ENCODE data around the gene TMEM215.

TMEM215 gene

DNA sequence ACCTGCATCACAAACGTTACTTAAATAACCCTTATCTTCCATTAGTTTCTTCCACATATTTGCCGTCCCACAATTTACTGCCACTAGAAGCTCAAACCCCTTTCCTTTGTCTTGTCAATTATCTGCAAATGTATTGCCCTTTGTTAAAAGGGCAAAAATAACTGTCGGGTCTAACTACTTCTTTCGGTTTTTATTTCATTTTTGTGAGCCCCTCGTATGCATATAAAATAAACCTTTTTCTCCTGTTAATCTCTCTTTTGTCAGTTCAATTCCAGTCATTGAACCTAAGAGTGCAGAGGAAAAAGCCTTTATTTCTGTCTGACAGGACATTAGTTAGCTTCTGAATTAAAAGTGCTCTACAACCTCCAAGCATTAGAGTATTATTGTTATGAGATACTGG, 45.5 kb downstream of the TMEM215 start:
- H3K4me3 ChIP-seq (replicated peaks in 1 of 2; ENCODE audit: low read depth in 2 of 2, low read length in 2 of 2): no peak overlapping the region
- no peak for DNase-seq (ENCODE audit: low read depth in 2 of 2)
- TF ChIP-seq, protein P1, sequence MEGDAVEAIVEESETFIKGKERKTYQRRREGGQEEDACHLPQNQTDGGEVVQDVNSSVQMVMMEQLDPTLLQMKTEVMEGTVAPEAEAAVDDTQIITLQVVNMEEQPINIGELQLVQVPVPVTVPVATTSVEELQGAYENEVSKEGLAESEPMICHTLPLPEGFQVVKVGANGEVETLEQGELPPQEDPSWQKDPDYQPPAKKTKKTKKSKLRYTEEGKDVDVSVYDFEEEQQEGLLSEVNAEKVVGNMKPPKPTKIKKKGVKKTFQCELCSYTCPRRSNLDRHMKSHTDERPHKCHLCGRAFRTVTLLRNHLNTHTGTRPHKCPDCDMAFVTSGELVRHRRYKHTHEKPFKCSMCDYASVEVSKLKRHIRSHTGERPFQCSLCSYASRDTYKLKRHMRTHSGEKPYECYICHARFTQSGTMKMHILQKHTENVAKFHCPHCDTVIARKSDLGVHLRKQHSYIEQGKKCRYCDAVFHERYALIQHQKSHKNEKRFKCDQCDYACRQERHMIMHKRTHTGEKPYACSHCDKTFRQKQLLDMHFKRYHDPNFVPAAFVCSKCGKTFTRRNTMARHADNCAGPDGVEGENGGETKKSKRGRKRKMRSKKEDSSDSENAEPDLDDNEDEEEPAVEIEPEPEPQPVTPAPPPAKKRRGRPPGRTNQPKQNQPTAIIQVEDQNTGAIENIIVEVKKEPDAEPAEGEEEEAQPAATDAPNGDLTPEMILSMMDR (IDR thresholded peaks at IDR 0.05; ENCODE audit: low read depth, low read length): no peak

DNA sequence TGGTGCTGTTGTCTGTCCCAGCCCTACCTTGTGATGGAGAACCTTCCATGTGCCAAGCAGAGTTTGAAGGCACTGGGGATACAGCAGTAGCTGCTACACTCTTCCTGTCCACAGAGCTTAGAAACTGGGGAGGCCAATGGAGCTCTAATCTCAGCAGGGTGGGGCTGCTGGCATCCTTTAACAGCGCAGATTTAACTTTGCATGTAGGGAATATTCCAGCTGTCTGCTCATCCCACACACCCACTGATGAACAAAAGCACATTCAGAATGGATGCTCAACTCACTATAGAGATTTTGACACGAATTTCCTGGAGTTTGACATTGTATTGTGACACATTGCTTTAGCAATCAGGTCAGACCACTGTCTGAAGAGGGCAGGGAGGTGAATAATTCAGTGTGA, 49.0 kb downstream of the TMEM215 start:
- DNase-seq (ENCODE audit: low read depth in 2 of 2): no peak
- H3K4me3 ChIP-seq (replicated peaks in 1 of 2; ENCODE audit: low read depth in 2 of 2, low read length in 2 of 2): no peak overlapping the region
- TF ChIP-seq, protein P1 (IDR thresholded peaks at IDR 0.05; ENCODE audit: low read depth, low read length): no peak
